ENCODE results near the gene RGS19. TPM values are rescaled to one million over a fixed set of nuclear protein-coding genes. Genes with fewer than 3 reads are reported as not detected.

Gene RGS19
- total RNA-seq, 1 experiment from 2014 or later: 12.8 TPM

GRCh38 chr20:64067005-64067632, 12.2 kb downstream of the RGS19 start:
- Histone ChIP-seq H4K5ac (ENCODE audit: insufficient read length, low read depth, low read length) (no peak overlapping the region), H2BK20ac (ENCODE audit: low read depth, low read length, poor library complexity, severe bottlenecking) (no peak overlapping the region), H2BK5ac (ENCODE audit: insufficient read length, low read length) (no peak overlapping the region), H3K4me1 (ENCODE audit: insufficient read depth, low read length) (peaks cover 1% of the 10 kb centered on the region; the same call in 1 of the 2 replicates), H3K27ac (ENCODE audit: insufficient read length, low read depth, low read length) (no peak overlapping the region), H3K4ac (ENCODE audit: low read depth, low read length) (no peak overlapping the region), H2BK120ac (ENCODE audit: low read depth, low read length, poor library complexity, severe bottlenecking) (no peak overlapping the region), H3K18ac (ENCODE audit: insufficient read length, low read depth, low read length) (no peak overlapping the region), H3K56ac (ENCODE audit: insufficient read length, low read depth, low read length) (no peak overlapping the region), H4K8ac (replicated peaks; ENCODE audit: insufficient read length, low read depth, low read length) (no peak overlapping the region), H2BK15ac (ENCODE audit: low read depth, low read length) (no peak overlapping the region), H3T11ph (ENCODE audit: low read length) (no peak overlapping the region), H3K9me3 (ENCODE audit: control insufficient read depth, low read depth, low read length) (no peaks in the 10 kb centered on the region), H3K14ac (ENCODE audit: insufficient read depth, low read length) (no peak overlapping the region), H4K91ac (ENCODE audit: insufficient read length, low read depth, low read length) (no peak overlapping the region), H3K9ac (ENCODE audit: extremely low read depth, insufficient read length, low read length) (no peak overlapping the region), H3K79me1 (ENCODE audit: insufficient read depth, low read depth, low read length, poor library complexity, severe bottlenecking) (no peaks in the 10 kb centered on the region), H3K23ac (ENCODE audit: insufficient read length, low read depth, low read length) (no peak overlapping the region), H2BK12ac (ENCODE audit: insufficient read length, low read depth, low read length) (no peak overlapping the region), H3K79me2 (ENCODE audit: insufficient read depth, low read length) (no peaks in the 10 kb centered on the region), H3K23me2 (ENCODE audit: insufficient read length, low read depth, low read length, poor library complexity, severe bottlenecking) (peaks cover 6% of the 10 kb centered on the region), H3K27me3 (ENCODE audit: insufficient read depth, low read length) (no peaks in the 10 kb centered on the region), H2AK5ac (ENCODE audit: insufficient read length, low read length) (no peak overlapping the region), H3K4me2 (ENCODE audit: insufficient read depth, insufficient read length, low read length) (no peak overlapping the region), H2AFZ (ENCODE audit: low read length) (no peak overlapping the region), H4K20me1 (ENCODE audit: control insufficient read depth, insufficient read depth, insufficient read length) (no peaks in the 10 kb centered on the region)
- no peaks in the 10 kb centered on the region for H3K9me3 Mint-ChIP-seq
- peaks cover 26 to 39% of the 10 kb centered on the region in 2 experiments for H3K4me1 Mint-ChIP-seq
- WGBS (ENCODE audit: extremely low coverage, insufficient read length, low lambda C conversion rate): no CpG with 5 or more reads among the region's 6 CpGs
- H3K36me3 Mint-ChIP-seq (ENCODE audit: insufficient read depth in 1 of 3, low read depth in 3 of 3): peaks cover 0 to 3% (median 0%) of the 10 kb centered on the region in 3 experiments; a peak in 2 of 7 replicates
- peak overlapping the region in 1 of 2 experiments; percentile 30; a peak in 1 of 5 replicates for H3K4me3 Mint-ChIP-seq
- TF ChIP-seq CTCF (conservative IDR thresholded peaks at IDR 0.05): no peak
- peak overlapping the region; percentile 56 to 87 (median 76); a peak in 5 of 7 replicates for H3K27ac Mint-ChIP-seq
- H3K27me3 Mint-ChIP-seq (ENCODE audit: low read depth): peaks cover 1% of the 10 kb centered on the region
- no peak for DNase-seq

All from H9 (cell line).